Subcutaneous adipose tissue (tissue), 4 donors: ENCODE results near the gene SPRN. TPM values are rescaled to one million over a fixed set of nuclear protein-coding genes. Genes with fewer than 3 reads are reported as not detected.

Experiments
- CTCF ChIP-seq: fragments of 450-650 bp; IDR thresholded peaks from one replicate; pipeline ENCODE4 v1.5.1; 2016; ENCODE audit warnings: low read depth, mild to moderate bottlenecking, control low read depth, antibody characterized with exemption, moderate library complexity
- total RNA-seq, 4 donors: library from RNA; depleted of rRNA; stranded (reverse); fragments of >200 nt; gene quantifications; one replicate each; pipeline ENCODE4 v1.1.0, GENCODE V29; 2016

Gene SPRN
- total RNA-seq, 4 donors from 2014 or later, result not detected

DNA sequence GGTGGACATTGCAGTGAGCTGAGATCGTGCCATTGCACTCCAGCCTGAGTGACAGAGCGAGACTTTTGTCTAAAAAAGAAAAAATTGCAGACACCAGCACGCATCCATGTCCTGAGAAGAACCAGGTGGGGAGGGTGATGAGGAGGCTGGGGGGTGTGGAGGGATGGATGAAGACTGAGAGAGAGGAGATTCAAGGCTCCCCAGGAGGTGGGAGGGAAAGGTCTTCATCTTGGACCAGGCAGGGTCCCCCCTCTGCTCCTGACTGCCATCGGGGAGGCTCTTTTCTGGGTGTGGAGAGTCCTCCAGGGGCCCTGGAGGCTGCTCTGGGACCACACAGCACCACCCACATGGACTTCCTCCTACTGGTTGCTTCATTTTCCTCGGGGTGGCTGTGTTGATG lies 30.8 kb upstream of the SPRN start:
- TF ChIP-seq CTCF, result no peak

DNA sequence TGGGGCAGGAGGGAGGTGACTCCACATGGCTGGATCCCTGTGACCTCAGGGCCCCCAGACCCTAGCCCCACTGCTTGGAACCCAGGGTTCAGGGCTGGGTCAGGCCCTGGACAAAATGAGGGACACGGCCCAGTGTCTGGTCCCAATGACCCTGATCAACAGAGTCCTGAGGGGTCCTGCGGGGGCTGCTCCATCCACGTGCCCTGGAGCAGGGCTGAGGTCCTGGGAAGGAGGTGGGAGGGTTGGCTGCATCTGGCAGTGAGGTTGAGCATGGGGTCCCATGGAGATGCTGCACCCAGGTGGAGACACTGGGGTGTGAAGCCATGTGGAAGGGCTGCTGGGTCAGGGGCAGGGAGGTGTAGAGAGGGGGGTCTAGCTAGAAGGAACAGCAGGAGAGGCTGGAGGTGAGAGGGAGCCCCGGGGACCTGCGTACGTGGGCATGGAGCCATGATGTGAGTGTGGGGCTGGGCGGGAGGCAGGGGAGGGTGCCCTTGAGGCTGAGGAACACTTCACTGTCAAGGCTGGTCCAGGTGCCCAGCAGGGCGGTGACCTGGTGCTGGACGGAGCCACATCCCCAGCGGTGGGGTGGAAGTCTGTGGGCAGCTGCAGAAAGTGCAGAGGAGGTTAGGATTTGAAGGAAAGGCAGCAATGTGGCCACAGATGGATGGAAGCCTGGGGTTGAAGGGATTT lies 29.9 kb upstream of the SPRN start:
- TF ChIP-seq CTCF, result no peak

GRCh38 chr10:133453516-133454203 lies 29.2 kb upstream of the SPRN start, which contains the start of gene SCART1:
TSS of gene SCART1 (plus strand) at chr10:133453945. CDS start at chr10:133453998, 53 bp downstream.
- no peak for TF ChIP-seq CTCF

DNA sequence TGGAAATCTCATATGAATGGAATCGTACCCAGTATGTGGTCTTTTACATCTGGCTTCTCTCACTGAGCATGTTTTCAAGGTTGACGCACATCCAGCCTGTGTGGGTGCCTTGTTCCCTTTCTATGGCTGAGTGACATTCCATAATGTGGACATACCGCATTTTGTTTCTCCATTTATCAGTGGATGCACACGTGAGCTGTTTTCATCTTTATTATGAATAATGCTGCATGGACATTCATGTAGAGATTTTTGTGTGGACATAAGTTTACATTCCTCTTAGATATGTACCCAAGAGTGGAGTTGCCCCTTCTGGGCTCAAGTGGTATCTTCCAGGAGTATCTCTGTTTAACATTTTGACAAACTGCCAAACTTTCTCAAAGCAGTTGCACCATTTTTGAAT lies 28.0 kb upstream of the SPRN start:
- no peak for TF ChIP-seq CTCF

DNA sequence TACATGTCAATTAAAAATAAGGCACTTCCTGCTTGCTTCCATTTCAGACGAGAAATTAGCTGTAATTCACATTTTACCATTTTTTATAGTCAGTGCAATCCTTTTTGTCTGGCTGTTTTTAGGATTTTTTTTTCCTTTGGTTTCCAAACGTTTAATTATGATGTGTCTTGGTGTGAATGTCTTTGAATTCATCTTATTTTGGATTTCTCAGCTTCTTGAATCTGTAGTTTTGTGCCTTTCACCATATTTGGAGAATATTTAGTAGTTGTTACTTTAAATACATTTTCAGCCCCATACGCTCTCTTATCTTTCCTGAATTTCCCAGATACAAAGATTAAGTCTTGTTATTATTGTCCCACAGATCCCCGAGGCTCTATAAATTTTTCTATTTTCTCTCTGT lies 26.9 kb upstream of the SPRN start:
- TF ChIP-seq CTCF, result no peak

GRCh38 chr10:133448120-133448519 lies 23.7 kb upstream of the SPRN start:
- TF ChIP-seq CTCF, result no peak

DNA sequence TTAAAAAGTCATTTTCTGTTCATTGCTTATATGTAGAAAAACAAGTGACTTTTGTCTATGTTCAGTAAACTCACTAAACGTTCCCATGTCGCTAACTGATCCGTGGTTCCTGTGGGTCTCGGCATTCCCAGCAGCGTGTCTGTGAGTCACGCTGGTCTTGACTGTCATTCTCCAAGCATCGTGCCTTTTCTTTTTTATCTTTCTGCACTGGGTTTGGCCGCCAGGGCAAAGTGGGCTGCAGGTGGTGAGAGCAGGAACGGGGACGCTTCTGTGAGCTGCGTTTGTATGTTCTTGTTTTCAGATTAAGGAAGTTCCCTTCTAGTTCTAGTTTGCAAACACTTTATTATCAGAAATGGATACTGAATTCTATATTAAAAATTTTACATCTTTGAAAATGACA lies 22.6 kb upstream of the SPRN start:
- TF ChIP-seq CTCF, result no peak
